Activated T-helper 1 cell treated with anti-CD3 and anti-CD28 coated beads, Interleukin-2, amount 50 U/mL, for 16 hours (primary cell): ENCODE results near the gene EFNA4.

Experiments
- DNase-seq, 2 donors: peaks; one replicate each; pipeline ENCODE4 v3.0.0-alpha.2; 2020; ENCODE audit warnings: low read depth in 1 of 2, low spot score in 1 of 2

The EFNA4 gene

GRCh38 chr1:155051342-155051776, 12.2 kb upstream of the EFNA4 start:
- no peak for DNase-seq

GRCh38 chr1:155051777-155052398, 11.7 kb upstream of the EFNA4 start:
- peak in 1 of 2 donors; percentile 20 for DNase-seq

- no peak for DNase-seq
Measured at GRCh38 chr1:155052439-155053395, 10.8 kb upstream of the EFNA4 start.

- no peak for DNase-seq
Measured at GRCh38 chr1:155053531-155054105, 9.9 kb upstream of the EFNA4 start.

GRCh38 chr1:155057104-155057503, 6.4 kb upstream of the EFNA4 start:
- no peak for DNase-seq

- no peak for DNase-seq
Measured at GRCh38 chr1:155057788-155058211, 5.7 kb upstream of the EFNA4 start.

GRCh38 chr1:155060736-155061135, 2.8 kb upstream of the EFNA4 start:
- DNase-seq, result no peak

GRCh38 chr1:155061381-155062150, 2.0 kb upstream of the EFNA4 start:
- DNase-seq, result peak; percentile 89 to 97

- DNase-seq, result no peak
Measured at GRCh38 chr1:155062151-155062686, 1.3 kb upstream of the EFNA4 start.

GRCh38 chr1:155062702-155063411, 683 bp upstream of the EFNA4 start:
- DNase-seq, result peak in 1 of 2 donors; percentile 60

- no peak for DNase-seq
Measured at GRCh38 chr1:155064111-155064831, 731 bp downstream of the EFNA4 start.

GRCh38 chr1:155064832-155065429, 1.4 kb downstream of the EFNA4 start:
- no peak for DNase-seq

GRCh38 chr1:155066777-155067176, 3.2 kb downstream of the EFNA4 start:
- no peak for DNase-seq

- DNase-seq, result no peak
Measured at GRCh38 chr1:155068599-155068998, 5.1 kb downstream of the EFNA4 start.

- no peak for DNase-seq
Measured at GRCh38 chr1:155069551-155070157, 6.1 kb downstream of the EFNA4 start.

- DNase-seq, result no peak
Measured at GRCh38 chr1:155070158-155070621, 6.7 kb downstream of the EFNA4 start.

GRCh38 chr1:155070721-155071569, 7.4 kb downstream of the EFNA4 start:
- peak; percentile 41 to 62 for DNase-seq

- no peak for DNase-seq
Measured at GRCh38 chr1:155071701-155072100, 8.2 kb downstream of the EFNA4 start.
